ENCODE data around the gene TSHZ2. TPM values are rescaled to one million over a fixed set of nuclear protein-coding genes. Genes with fewer than 3 reads are reported as not detected.
A peak's percentile ranks its signal among the peaks of the same experiment; 100 is the strongest.

The TSHZ2 gene
- total and polyA plus RNA-seq, 12 donors: 1.5 to 6.2 (median 4.5) TPM

- H3K27ac ChIP-seq: peak overlapping the region in 1 of 10 donors; percentile 13
- H3K4me3 ChIP-seq: no peak overlapping the region
- intact Hi-C loops (cut with DNase I): no loop called here
- TF ChIP-seq CTCF (IDR thresholded peaks at IDR 0.05): no peak
- ATAC-seq (no peak), DNase-seq (no peak)
- peaks cover 0 to 38% (median 7%) of the 10 kb centered on the region in 9 donors for H3K4me1 ChIP-seq
- H3K9me3 ChIP-seq: peaks cover 0 to 9% (median 0%) of the 10 kb centered on the region in 11 donors
- H3K27me3 ChIP-seq: no peaks in the 10 kb centered on the region
- H3K36me3 ChIP-seq: no peaks in the 10 kb centered on the region
- WGBS, 2 donors: 83 to 85% methylated on average over 12 of the region's 12 CpGs
Observed at GRCh38 chr20:53379014-53379832, 407.1 kb downstream of the TSHZ2 start.

- WGBS, 2 donors: 50% methylated on average over 4 of the region's 4 CpGs
- DNase-seq (no peak), ATAC-seq (no peak)
- intact Hi-C loops (cut with DNase I): no loop called here
- Histone ChIP-seq H3K9me3 (peaks cover 0 to 9% (median 0%) of the 10 kb centered on the region in 11 donors), H3K27ac (peak overlapping the region in 1 of 10 donors; percentile 13), H3K36me3 (no peaks in the 10 kb centered on the region), H3K27me3 (no peaks in the 10 kb centered on the region), H3K4me3 (no peak overlapping the region), H3K4me1 (peaks cover 0 to 40% (median 7%) of the 10 kb centered on the region in 9 donors)
- TF ChIP-seq CTCF (IDR thresholded peaks at IDR 0.05): no peak
Observed at GRCh38 chr20:53379833-53380120, 407.6 kb downstream of the TSHZ2 start.

GRCh38 chr20:53381568-53382262 lies 409.6 kb downstream of the TSHZ2 start:
- H3K27ac ChIP-seq: peak overlapping the region in 4 of 10 donors; percentile 18 to 68 (median 38)

More at GRCh38 chr20:53381568-53382262, 409.6 kb downstream of the TSHZ2 start:
- no peak for TF ChIP-seq CTCF (IDR thresholded peaks at IDR 0.05)
- Histone ChIP-seq H3K36me3 (no peaks in the 10 kb centered on the region), H3K4me1 (peaks cover 0 to 46% (median 7%) of the 10 kb centered on the region in 9 donors), H3K9me3 (peaks cover 0 to under 1% (median 0%) of the 10 kb centered on the region in 11 donors), H3K4me3 (no peak overlapping the region), H3K27me3 (no peaks in the 10 kb centered on the region)
- ATAC-seq (no peak), DNase-seq (no peak)
- 82 to 86% methylated on average over 3 of the region's 3 CpGs for WGBS, 2 donors
- intact Hi-C loops (cut with DNase I): no loop called here

Measured in heart right ventricle (tissue), 16 donors.